Nephron progenitor cell (in vitro differentiated cells): Measurements from ENCODE around the gene DBP.

ENCODE experiments used
- DNase-seq: peaks from one replicate; pipeline ENCODE4 v3.0.0; 2021
- H3K27ac Mint-ChIP-seq: 2 replicates; pipeline ENCODE4 v1.8.0; 2021; ENCODE audit warnings: mild to moderate bottlenecking, moderate library complexity, mixed read lengths
- H3K27me3 Mint-ChIP-seq: 2 replicates; pipeline ENCODE4 v1.8.0; 2021; ENCODE audit warnings: mild to moderate bottlenecking, low read depth, mixed read lengths; ENCODE audit not compliant: poor library complexity
- H3K36me3 Mint-ChIP-seq: 2 replicates; pipeline ENCODE4 v1.8.0; 2021; ENCODE audit warnings: low read depth, mixed read lengths
- H3K4me1 Mint-ChIP-seq: 2 replicates; pipeline ENCODE4 v1.8.0; 2021; ENCODE audit warnings: mixed read lengths
- H3K4me3 Mint-ChIP-seq: 2 replicates; pipeline ENCODE4 v1.8.0; 2021; ENCODE audit warnings: mild to moderate bottlenecking, moderate library complexity, mixed read lengths
- H3K9me3 Mint-ChIP-seq: 2 replicates; pipeline ENCODE4 v1.8.0; 2021; ENCODE audit warnings: mild to moderate bottlenecking, moderate library complexity, mixed read lengths
- CTCF ChIP-seq: fragments of 200-600 bp; sonication (generic); IDR thresholded peaks from 2 replicates; pipeline ENCODE4 v1.5.0; 2021; ENCODE audit warnings: antibody characterized with exemption

Gene DBP

GRCh38 chr19:48641850-48642249 lies 4.7 kb upstream of the DBP start:
- Mint-ChIP-seq H3K4me3 (no peak overlapping the region), H3K27me3 (peaks cover 11% of the 10 kb centered on the region), H3K36me3 (peaks cover 12% of the 10 kb centered on the region), H3K9me3 (no peaks in the 10 kb centered on the region), H3K4me1 (peaks cover 43% of the 10 kb centered on the region), H3K27ac (no peak overlapping the region)
- no peak for TF ChIP-seq CTCF
- DNase-seq, result no peak

- Mint-ChIP-seq H3K36me3 (peaks cover 12% of the 10 kb centered on the region), H3K4me3 (no peak overlapping the region), H3K27me3 (peaks cover 7% of the 10 kb centered on the region), H3K27ac (peak overlapping the region; percentile 86), H3K4me1 (peaks cover 40% of the 10 kb centered on the region), H3K9me3 (no peaks in the 10 kb centered on the region)
- DNase-seq, result no peak
- TF ChIP-seq CTCF, result no peak
Measured at GRCh38 chr19:48639483-48640375, 2.5 kb upstream of the DBP start.

GRCh38 chr19:48638831-48639381 lies 1.7 kb upstream of the DBP start:
- Mint-ChIP-seq H3K9me3 (no peaks in the 10 kb centered on the region), H3K36me3 (peaks cover 12% of the 10 kb centered on the region), H3K27ac (peak overlapping the region; percentile 88), H3K4me1 (peaks cover 42% of the 10 kb centered on the region), H3K4me3 (peak overlapping the region; percentile 92), H3K27me3 (peaks cover 7% of the 10 kb centered on the region)
- DNase-seq, result peak; percentile 49
- no peak for TF ChIP-seq CTCF

- DNase-seq, result peak; percentile 78
- TF ChIP-seq CTCF, result no peak
- peaks cover 12% of the 10 kb centered on the region for H3K36me3 Mint-ChIP-seq
- H3K4me1 Mint-ChIP-seq, result peaks cover 49% of the 10 kb centered on the region
- H3K9me3 Mint-ChIP-seq, result no peaks in the 10 kb centered on the region
- H3K27me3 Mint-ChIP-seq, result peaks cover 7% of the 10 kb centered on the region
- H3K4me3 Mint-ChIP-seq, result peak overlapping the region; percentile 92
- H3K27ac Mint-ChIP-seq, result peak overlapping the region; percentile 97
Measured at GRCh38 chr19:48637948-48638830, 1.0 kb upstream of the DBP start.

- DNase-seq, result peak; percentile 97
- Mint-ChIP-seq H3K36me3 (peaks cover 12% of the 10 kb centered on the region), H3K27me3 (peaks cover 7% of the 10 kb centered on the region), H3K27ac (peak overlapping the region; percentile 97), H3K9me3 (no peaks in the 10 kb centered on the region), H3K4me3 (peak overlapping the region; percentile 92), H3K4me1 (peaks cover 56% of the 10 kb centered on the region)
- no peak for TF ChIP-seq CTCF
Measured at GRCh38 chr19:48637449-48637947, 319 bp upstream of the DBP start.
